Trophoblast cell (in vitro differentiated cells and primary cell): ENCODE data around the gene KIF18A.

Experiments used
- DNase-seq, 2 donors: peaks; one replicate each; pipeline ENCODE4 v3.0.0-alpha.2; 2016
- H2AFZ ChIP-seq: 2 replicates; pipeline ENCODE4 v1.6.1; 2013; ENCODE audit warnings: low read length, moderate library complexity, mild to moderate bottlenecking; ENCODE audit not compliant: insufficient read depth, poor library complexity
- H2AK5ac ChIP-seq: 2 replicates; pipeline ENCODE4 v1.6.1; 2013; ENCODE audit warnings: mild to moderate bottlenecking, low read length
- H2BK120ac ChIP-seq: 2 replicates; pipeline ENCODE4 v1.6.1; 2013; ENCODE audit warnings: low read length, mild to moderate bottlenecking, moderate library complexity; ENCODE audit not compliant: insufficient read depth, poor library complexity
- H2BK12ac ChIP-seq: 2 replicates; pipeline ENCODE4 v1.6.1; 2013; ENCODE audit warnings: mild to moderate bottlenecking, low read length, moderate library complexity
- H2BK5ac ChIP-seq: 2 replicates; pipeline ENCODE4 v1.6.1; 2013; ENCODE audit warnings: low read length, low read depth, moderate library complexity, mild to moderate bottlenecking; ENCODE audit not compliant: poor library complexity
- H3K14ac ChIP-seq: 2 replicates; pipeline ENCODE4 v1.6.1; 2013; ENCODE audit warnings: mild to moderate bottlenecking, low read length
- H3K18ac ChIP-seq: 2 replicates; pipeline ENCODE4 v1.6.1; 2013; ENCODE audit warnings: mild to moderate bottlenecking, low read length
- H3K23ac ChIP-seq: 2 replicates; pipeline ENCODE4 v1.6.1; 2013; ENCODE audit warnings: low read length
- H3K27ac ChIP-seq: 2 replicates; pipeline ENCODE4 v1.5.1; 2013; ENCODE audit warnings: low read depth, mild to moderate bottlenecking, inconsistent platforms, low read length, moderate library complexity
- H3K27me3 ChIP-seq: 2 replicates; pipeline ENCODE4 v1.6.1; 2013; ENCODE audit warnings: inconsistent platforms, mild to moderate bottlenecking, low read length, moderate library complexity; ENCODE audit not compliant: insufficient read depth
- H3K36me3 ChIP-seq, 2 experiments: 1 replicate in 1 of 2; 2 replicates in 1 of 2; pipeline ENCODE4 v1.6.1; 2013; ENCODE audit warnings: low read length in 2 of 2, mild to moderate bottlenecking in 2 of 2, moderate library complexity in 1 of 2; ENCODE audit not compliant: insufficient read depth in 2 of 2, control insufficient read depth in 1 of 2
- H3K4ac ChIP-seq: 2 replicates; pipeline ENCODE4 v1.6.1; 2013; ENCODE audit warnings: low read depth, mild to moderate bottlenecking, low read length, moderate library complexity
- H3K4me1 ChIP-seq, 2 experiments: 1 replicate in 1 of 2; 2 replicates in 1 of 2; pipeline ENCODE4 v1.6.1; 2013; ENCODE audit warnings: low read length in 2 of 2, mild to moderate bottlenecking in 2 of 2, moderate library complexity in 1 of 2; ENCODE audit not compliant: insufficient read depth in 2 of 2, control insufficient read depth in 1 of 2
- H3K4me2 ChIP-seq: 2 replicates; pipeline ENCODE4 v1.6.1; 2013; ENCODE audit warnings: inconsistent platforms, mild to moderate bottlenecking, low read length, moderate library complexity
- H3K4me3 ChIP-seq: 2 replicates; pipeline ENCODE4 v1.5.1; 2013; ENCODE audit warnings: mild to moderate bottlenecking, low read depth, low read length, inconsistent platforms
- H3K79me1 ChIP-seq: one replicate; pipeline ENCODE4 v1.6.1; 2013; ENCODE audit warnings: low read length
- H3K79me2 ChIP-seq: 2 replicates; pipeline ENCODE4 v1.6.1; 2013; ENCODE audit warnings: low read length, mild to moderate bottlenecking; ENCODE audit not compliant: control insufficient read depth, insufficient read depth, poor library complexity
- H3K9ac ChIP-seq: 2 replicates; pipeline ENCODE4 v1.6.1; 2013; ENCODE audit warnings: mild to moderate bottlenecking, low read length
- H3K9me3 ChIP-seq: 2 replicates; pipeline ENCODE4 v1.6.1; 2013; ENCODE audit warnings: low read depth, mild to moderate bottlenecking, control low read depth, inconsistent platforms, low read length; ENCODE audit not compliant: insufficient read depth
- H4K12ac ChIP-seq: 2 replicates; pipeline ENCODE4 v1.6.1; 2013; ENCODE audit warnings: low read depth, mild to moderate bottlenecking, low read length, moderate library complexity
- H4K8ac ChIP-seq: 2 replicates; pipeline ENCODE4 v1.6.1; 2013; ENCODE audit warnings: low read depth, mild to moderate bottlenecking, low read length, moderate library complexity
- H4K91ac ChIP-seq: one replicate; pipeline ENCODE4 v1.6.1; 2013; ENCODE audit warnings: low read depth, mild to moderate bottlenecking, low read length, moderate library complexity
- WGBS: extraction: QIAGEN DNeasy Blood & Tissue Kit; methylation state at CpG from one replicate; pipeline ENCODE4 v1.1.7; 2013; ENCODE audit warnings: missing lambda C conversion rate; ENCODE audit not compliant: insufficient read length, insufficient coverage; ENCODE audit errors: extremely low coverage; 5-methylcytosine and 5-hydroxymethylcytosine counted together

KIF18A gene

GRCh38 chr11:28038775-28039174 lies 69.2 kb downstream of the KIF18A start:
- no peak overlapping the region for H4K91ac ChIP-seq
- H3K27me3 ChIP-seq = no peaks in the 10 kb centered on the region
- H2BK12ac ChIP-seq = no peak overlapping the region
- DNase-seq = no peak
- H2AK5ac ChIP-seq = no peak overlapping the region
- no peak overlapping the region for H3K27ac ChIP-seq
- no peak overlapping the region for H3K23ac ChIP-seq
- no peak overlapping the region for H3K4me2 ChIP-seq
- H4K12ac ChIP-seq = no peak overlapping the region
- no peak overlapping the region for H3K4ac ChIP-seq
- no CpG with 5 or more reads among the region's 1 CpG for WGBS
- no peak overlapping the region for H2BK5ac ChIP-seq
- no peak overlapping the region for H2AFZ ChIP-seq
- no peaks in the 10 kb centered on the region for H3K79me2 ChIP-seq
- no peaks in the 10 kb centered on the region for H3K79me1 ChIP-seq
- H3K4me1 ChIP-seq = no peaks in the 10 kb centered on the region
- H3K36me3 ChIP-seq = no peaks in the 10 kb centered on the region
- no peak overlapping the region for H2BK120ac ChIP-seq
- H3K9ac ChIP-seq = no peak overlapping the region
- no peak overlapping the region for H3K18ac ChIP-seq
- H3K14ac ChIP-seq = no peak overlapping the region
- no peak overlapping the region for H4K8ac ChIP-seq
- H3K4me3 ChIP-seq = no peak overlapping the region
- no peaks in the 10 kb centered on the region for H3K9me3 ChIP-seq

- H3K79me2 ChIP-seq = no peaks in the 10 kb centered on the region
- no peak overlapping the region for H3K4ac ChIP-seq
- H3K14ac ChIP-seq = no peak overlapping the region
- no peaks in the 10 kb centered on the region for H3K9me3 ChIP-seq
- no peak overlapping the region for H4K8ac ChIP-seq
- no peak overlapping the region for H2AFZ ChIP-seq
- no peaks in the 10 kb centered on the region for H3K4me1 ChIP-seq
- H3K4me3 ChIP-seq = no peak overlapping the region
- no peak overlapping the region for H3K4me2 ChIP-seq
- no peak overlapping the region for H2BK12ac ChIP-seq
- no peak for DNase-seq
- no peak overlapping the region for H3K18ac ChIP-seq
- H3K79me1 ChIP-seq = no peaks in the 10 kb centered on the region
- H3K23ac ChIP-seq = no peak overlapping the region
- H2BK120ac ChIP-seq = no peak overlapping the region
- H3K27ac ChIP-seq = no peak overlapping the region
- no peak overlapping the region for H2BK5ac ChIP-seq
- H4K91ac ChIP-seq = no peak overlapping the region
- H2AK5ac ChIP-seq = no peak overlapping the region
- no peaks in the 10 kb centered on the region for H3K27me3 ChIP-seq
- no CpG with 5 or more reads among the region's 2 CpGs for WGBS
- no peak overlapping the region for H4K12ac ChIP-seq
- H3K9ac ChIP-seq = no peak overlapping the region
- no peaks in the 10 kb centered on the region for H3K36me3 ChIP-seq
Observed at GRCh38 chr11:28026634-28027290, 81.2 kb downstream of the KIF18A start.

- H2BK12ac ChIP-seq = no peak overlapping the region
- no peaks in the 10 kb centered on the region for H3K79me1 ChIP-seq
- H3K27ac ChIP-seq = no peak overlapping the region
- H2BK120ac ChIP-seq = no peak overlapping the region
- no peak overlapping the region for H2AK5ac ChIP-seq
- WGBS = no CpG with 5 or more reads among the region's 2 CpGs
- no peaks in the 10 kb centered on the region for H3K27me3 ChIP-seq
- H3K18ac ChIP-seq = no peak overlapping the region
- no peak overlapping the region for H3K14ac ChIP-seq
- H4K8ac ChIP-seq = no peak overlapping the region
- H4K12ac ChIP-seq = no peak overlapping the region
- H3K23ac ChIP-seq = no peak overlapping the region
- H3K36me3 ChIP-seq = no peaks in the 10 kb centered on the region
- no peak overlapping the region for H2BK5ac ChIP-seq
- no peak overlapping the region for H3K9ac ChIP-seq
- no peaks in the 10 kb centered on the region for H3K4me1 ChIP-seq
- H3K79me2 ChIP-seq = no peaks in the 10 kb centered on the region
- no peak overlapping the region for H3K4me2 ChIP-seq
- no peak overlapping the region for H3K4ac ChIP-seq
- H4K91ac ChIP-seq = no peak overlapping the region
- H3K9me3 ChIP-seq = no peaks in the 10 kb centered on the region
- H2AFZ ChIP-seq = no peak overlapping the region
- no peak for DNase-seq
- H3K4me3 ChIP-seq = no peak overlapping the region
Observed at GRCh38 chr11:28017816-28018215, 90.1 kb downstream of the KIF18A start.

- Histone ChIP-seq H3K79me2 (no peaks in the 10 kb centered on the region), H3K36me3 (no peaks in the 10 kb centered on the region), H2AFZ (no peak overlapping the region), H4K12ac (no peak overlapping the region), H3K4me2 (no peak overlapping the region), H3K9me3 (no peaks in the 10 kb centered on the region), H3K27me3 (no peaks in the 10 kb centered on the region), H3K79me1 (no peaks in the 10 kb centered on the region), H3K4me1 (no peaks in the 10 kb centered on the region), H3K4ac (no peak overlapping the region), H2AK5ac (no peak overlapping the region), H3K4me3 (no peak overlapping the region), H3K27ac (no peak overlapping the region), H2BK12ac (no peak overlapping the region), H4K91ac (no peak overlapping the region), H3K14ac (no peak overlapping the region), H3K23ac (no peak overlapping the region), H3K9ac (no peak overlapping the region), H2BK5ac (no peak overlapping the region), H3K18ac (no peak overlapping the region), H4K8ac (no peak overlapping the region), H2BK120ac (no peak overlapping the region)
- no CpG with 5 or more reads among the region's 4 CpGs for WGBS
- DNase-seq = no peak
Observed at GRCh38 chr11:28011813-28012212, 96.1 kb downstream of the KIF18A start.
